LNCaP clone FGC (cell line): ENCODE data around the gene OSBPL5.
"Not testable (repeated sequence)": the region's sequence is repeated elsewhere in the genome, so short reads cannot be mapped to it uniquely, and the experiment has no call there.

Experiments
- DNase-seq: peaks from one replicate; pipeline ENCODE4 v3.0.0-alpha.2; 2011; ENCODE audit warnings: low read depth
- H3K4me3 ChIP-seq: 2 replicates; pipeline ENCODE4 v1.5.1; 2011; ENCODE audit warnings: mild to moderate bottlenecking, low read depth, low read length, control low read depth
- TF ChIP-seq, protein P1 (sequence below): IDR thresholded peaks from 2 replicates; pipeline ENCODE4 v1.5.1; 2012; ENCODE audit warnings: mild to moderate bottlenecking; ENCODE audit not compliant: control insufficient read depth, insufficient read depth; ENCODE audit errors: extremely low read depth

Gene OSBPL5

DNA sequence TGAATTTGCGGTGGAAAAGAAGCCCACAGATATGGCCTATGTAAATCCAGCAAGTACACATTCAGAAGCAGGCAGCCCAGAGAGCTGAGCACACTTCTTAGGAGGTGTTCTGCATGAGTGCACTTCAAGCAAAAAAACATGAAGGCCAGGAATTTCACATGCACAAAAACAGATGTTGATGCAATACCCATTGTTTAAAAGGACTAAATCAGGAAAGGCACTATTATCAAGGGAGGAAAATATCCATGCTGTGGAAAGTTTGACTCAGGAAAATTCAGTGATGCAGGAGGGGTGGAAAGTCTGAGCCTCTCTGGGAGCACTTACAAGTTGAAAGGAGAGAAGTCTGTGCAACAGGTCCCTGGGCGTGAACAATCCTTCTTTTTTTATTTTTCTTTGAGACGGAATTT is 92.1 kb downstream of the OSBPL5 start:
- TF ChIP-seq, protein P1, sequence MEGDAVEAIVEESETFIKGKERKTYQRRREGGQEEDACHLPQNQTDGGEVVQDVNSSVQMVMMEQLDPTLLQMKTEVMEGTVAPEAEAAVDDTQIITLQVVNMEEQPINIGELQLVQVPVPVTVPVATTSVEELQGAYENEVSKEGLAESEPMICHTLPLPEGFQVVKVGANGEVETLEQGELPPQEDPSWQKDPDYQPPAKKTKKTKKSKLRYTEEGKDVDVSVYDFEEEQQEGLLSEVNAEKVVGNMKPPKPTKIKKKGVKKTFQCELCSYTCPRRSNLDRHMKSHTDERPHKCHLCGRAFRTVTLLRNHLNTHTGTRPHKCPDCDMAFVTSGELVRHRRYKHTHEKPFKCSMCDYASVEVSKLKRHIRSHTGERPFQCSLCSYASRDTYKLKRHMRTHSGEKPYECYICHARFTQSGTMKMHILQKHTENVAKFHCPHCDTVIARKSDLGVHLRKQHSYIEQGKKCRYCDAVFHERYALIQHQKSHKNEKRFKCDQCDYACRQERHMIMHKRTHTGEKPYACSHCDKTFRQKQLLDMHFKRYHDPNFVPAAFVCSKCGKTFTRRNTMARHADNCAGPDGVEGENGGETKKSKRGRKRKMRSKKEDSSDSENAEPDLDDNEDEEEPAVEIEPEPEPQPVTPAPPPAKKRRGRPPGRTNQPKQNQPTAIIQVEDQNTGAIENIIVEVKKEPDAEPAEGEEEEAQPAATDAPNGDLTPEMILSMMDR, result no peak
- no peak for DNase-seq
- no peak overlapping the region for H3K4me3 ChIP-seq

DNA sequence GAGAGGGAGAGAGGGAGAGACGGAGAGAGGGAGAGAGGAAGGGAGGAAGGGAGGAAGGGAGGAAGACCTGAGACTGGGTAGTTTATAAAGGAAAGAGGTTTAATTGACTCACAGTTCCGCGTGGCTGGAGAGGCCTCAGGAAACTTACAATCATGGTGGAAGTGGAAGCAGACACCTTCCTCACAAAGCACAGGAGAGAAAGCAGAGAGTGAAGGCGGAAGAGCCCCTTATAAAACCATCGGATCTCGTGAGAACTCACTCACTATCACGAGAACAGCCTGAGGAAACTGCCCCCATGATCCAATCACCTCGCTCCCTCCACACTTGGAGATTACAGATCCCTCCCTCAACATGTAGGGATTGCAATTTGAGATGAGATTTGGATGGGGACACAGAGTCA is 95.7 kb downstream of the OSBPL5 start:
- TF ChIP-seq, protein P1, result no peak

GRCh38 chr11:3066308-3066707 is 98.8 kb downstream of the OSBPL5 start:
- DNase-seq, H3K4me3 ChIP-seq: not testable (repeated sequence)

More for the DNA sequence above, 95.7 kb downstream of the OSBPL5 start:
- no peak for DNase-seq
- no peak overlapping the region for H3K4me3 ChIP-seq

- DNase-seq, H3K4me3 ChIP-seq: not testable (repeated sequence)
Observed at GRCh38 chr11:3064709-3065108, 100.4 kb downstream of the OSBPL5 start.

DNA sequence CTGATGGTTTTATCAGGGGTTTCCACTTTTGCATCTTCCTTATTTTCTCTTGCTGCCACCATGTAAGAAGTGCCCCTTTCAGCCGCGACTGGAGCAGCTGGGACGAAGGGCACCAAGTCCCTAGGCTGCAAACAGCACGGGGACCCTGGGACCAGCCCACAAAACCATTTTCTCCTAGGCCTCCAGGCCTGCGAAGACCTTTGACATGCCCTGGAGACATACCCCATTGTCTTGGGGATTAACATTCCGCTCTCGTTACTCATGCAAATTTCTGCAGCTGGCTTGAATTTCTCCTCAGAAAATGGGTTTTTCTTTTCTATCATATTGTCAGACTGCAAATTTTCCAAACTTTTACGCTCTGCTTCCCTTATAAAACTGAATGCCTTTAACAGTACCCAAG is 101.2 kb downstream of the OSBPL5 start:
- H3K4me3 ChIP-seq, DNase-seq: not testable (repeated sequence)

DNA sequence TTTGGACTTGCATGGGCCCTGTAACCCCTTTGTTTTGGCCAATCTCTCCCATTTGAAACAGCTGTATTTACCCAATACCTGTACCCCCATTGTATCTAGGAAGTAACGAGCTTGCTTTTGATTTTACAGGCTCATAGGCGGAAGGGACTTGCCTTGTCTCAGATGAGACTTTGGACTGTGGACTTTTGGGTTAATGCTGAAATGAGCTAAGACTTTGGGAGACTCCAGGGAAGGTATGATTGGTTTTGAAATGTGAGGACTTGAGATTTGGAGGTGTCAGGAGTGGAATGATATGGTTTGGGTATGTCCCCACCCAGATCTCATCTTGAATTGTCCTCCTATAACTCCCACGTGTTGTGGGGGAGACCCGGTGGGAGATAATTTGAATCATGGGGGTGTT is 101.7 kb downstream of the OSBPL5 start:
- H3K4me3 ChIP-seq, DNase-seq: not testable (repeated sequence)

- DNase-seq, result no peak
- TF ChIP-seq, protein P1, result no peak
- H3K4me3 ChIP-seq, result no peak overlapping the region
Observed at GRCh38 chr11:3060436-3061025, 104.6 kb downstream of the OSBPL5 start.

GRCh38 chr11:3058753-3059664 is 106.1 kb downstream of the OSBPL5 start:
- TF ChIP-seq, protein P1, result no peak
- DNase-seq, result no peak
- no peak overlapping the region for H3K4me3 ChIP-seq
